PFSK-1 (cell line): ENCODE results near the gene DNM3.
A peak's percentile ranks its signal among the peaks of the same experiment; 100 is the strongest.

Experiments
- FOXP2 ChIP-seq: optimal IDR thresholded peaks from 2 replicates; pipeline ENCODE3; 2011; ENCODE audit warnings: borderline replicate concordance, control low read depth, inconsistent platforms; ENCODE audit not compliant: insufficient read depth; ENCODE audit errors: extremely low read length, extremely low read depth
- POLR2AphosphoS5 ChIP-seq: IDR thresholded peaks from 2 replicates; pipeline ENCODE4 v1.6.1; 2012; ENCODE audit warnings: low read depth, mild to moderate bottlenecking, control low read depth, low read length, moderate library complexity
- REST ChIP-seq, 2 experiments: IDR thresholded peaks; 2 replicates each; pipeline versions ENCODE4 v1.6.1 to v1.8.0; 2011 to 2012; ENCODE audit warnings: low read depth in 2 of 2, low read length in 2 of 2, control low read depth in 1 of 2, inconsistent platforms in 1 of 2, mild to moderate bottlenecking in 1 of 2, moderate library complexity in 1 of 2; ENCODE audit not compliant: insufficient read depth in 1 of 2
- SIN3A ChIP-seq: IDR thresholded peaks from 2 replicates; pipeline ENCODE4 v1.6.1; 2012; ENCODE audit warnings: mild to moderate bottlenecking, low read length, moderate library complexity, borderline replicate concordance; ENCODE audit not compliant: insufficient read depth
- TAF1 ChIP-seq: IDR thresholded peaks from 2 replicates; pipeline ENCODE4 v1.6.1; 2012; ENCODE audit warnings: low read length, control low read depth, borderline replicate concordance; ENCODE audit not compliant: insufficient read depth

DNM3 gene

GRCh38 chr1:172376431-172376830 lies 535.1 kb downstream of the DNM3 start:
- TF ChIP-seq POLR2AphosphoS5 (no peak), REST (IDR thresholded peaks at IDR 0.05; ENCODE audit: insufficient read depth in 1 of 2, low read depth in 2 of 2, low read length in 2 of 2) (no peak), SIN3A (no peak), FOXP2 (no peak), TAF1 (no peak)

- no peak for TF ChIP-seq SIN3A
- TF ChIP-seq POLR2AphosphoS5 = no peak
- no peak for TF ChIP-seq FOXP2
- no peak for TF ChIP-seq REST (IDR thresholded peaks at IDR 0.05; ENCODE audit: insufficient read depth in 1 of 2, low read depth in 2 of 2, low read length in 2 of 2)
- TF ChIP-seq TAF1 = no peak
These were observed 536.3 kb downstream of the DNM3 start for GRCh38 chr1:172377565-172377964.

GRCh38 chr1:172378109-172378760 lies 536.9 kb downstream of the DNM3 start:
- TF ChIP-seq SIN3A = no peak
- TF ChIP-seq POLR2AphosphoS5 = no peak
- TF ChIP-seq REST (IDR thresholded peaks at IDR 0.05; ENCODE audit: insufficient read depth in 1 of 2, low read depth in 2 of 2, low read length in 2 of 2) = no peak
- no peak for TF ChIP-seq FOXP2
- no peak for TF ChIP-seq TAF1

- TF ChIP-seq POLR2AphosphoS5 (no peak), SIN3A (peak; percentile 40; the same call in 1 of the 2 replicates)
These were observed 539.3 kb downstream of the DNM3 start for GRCh38 chr1:172380441-172381244.

- TF ChIP-seq TAF1 = no peak
- TF ChIP-seq FOXP2 = no peak
These were observed 540.6 kb downstream of the DNM3 start for GRCh38 chr1:172381946-172382345.

GRCh38 chr1:172382406-172382805 lies 541.1 kb downstream of the DNM3 start:
- no peak for TF ChIP-seq REST (IDR thresholded peaks at IDR 0.05; ENCODE audit: insufficient read depth in 1 of 2, low read depth in 2 of 2, low read length in 2 of 2)
- no peak for TF ChIP-seq POLR2AphosphoS5
- TF ChIP-seq FOXP2 = no peak
- no peak for TF ChIP-seq SIN3A
